Measurements from ENCODE around the gene LSAMP.
A peak's percentile ranks its signal among the peaks of the same experiment; 100 is the strongest.

Gene LSAMP

GRCh38 chr3:115808816-115809215 lies 636.5 kb downstream of the LSAMP start:
- Histone ChIP-seq H2AK5ac (ENCODE audit: low read length, severe bottlenecking) (no peak overlapping the region), H3K23ac (ENCODE audit: low read length in 2 of 2) (no peak overlapping the region), H3K79me1 (replicated peaks; ENCODE audit: low read length, poor library complexity, severe bottlenecking) (no peaks in the 10 kb centered on the region), H3K27me3 (ENCODE audit: control insufficient read depth in 1 of 2, insufficient read depth in 1 of 2, low read length in 2 of 2) (no peaks in the 10 kb centered on the region), H3K9me3 (ENCODE audit: control insufficient read depth, low read length) (no peaks in the 10 kb centered on the region), H3K4me1 (ENCODE audit: control insufficient read depth, insufficient read depth, low read depth, low read length) (no peaks in the 10 kb centered on the region), H2BK12ac (ENCODE audit: low read length in 2 of 2) (no peak overlapping the region), H4K8ac (ENCODE audit: low read length) (no peak overlapping the region), H3K14ac (ENCODE audit: low read length in 2 of 2) (no peak overlapping the region), H3K4ac (ENCODE audit: low read depth in 1 of 2, low read length in 2 of 2) (no peak overlapping the region), H3K36me3 (ENCODE audit: control insufficient read depth in 1 of 2, insufficient read depth in 2 of 2, low read depth in 1 of 2, low read length in 2 of 2) (peaks cover 0 to 7% of the 10 kb centered on the region in 2 experiments), H2BK5ac (ENCODE audit: low read depth, low read length, poor library complexity, severe bottlenecking) (no peak overlapping the region), H2BK120ac (ENCODE audit: low read depth, low read length) (no peak overlapping the region), H3K4me2 (ENCODE audit: low read length, poor library complexity, severe bottlenecking) (no peak overlapping the region), H3K27ac (ENCODE audit: low read length, poor library complexity, severe bottlenecking) (no peak overlapping the region), H4K91ac (ENCODE audit: low read length) (no peak overlapping the region), H3K18ac (ENCODE audit: low read depth in 1 of 2, low read length in 2 of 2) (no peak overlapping the region), H3K9ac (ENCODE audit: low read length) (no peak overlapping the region), H2BK15ac (ENCODE audit: low read depth, poor library complexity, severe bottlenecking) (no peak overlapping the region), H3K4me3 (ENCODE audit: insufficient read depth in 1 of 2, low read depth in 1 of 2, low read length in 2 of 2) (no peak overlapping the region), H2AFZ (ENCODE audit: low read depth, low read length) (no peak overlapping the region)
- DNase-seq: no peak
- no CpG with 5 or more reads among the region's 2 CpGs for WGBS

DNA sequence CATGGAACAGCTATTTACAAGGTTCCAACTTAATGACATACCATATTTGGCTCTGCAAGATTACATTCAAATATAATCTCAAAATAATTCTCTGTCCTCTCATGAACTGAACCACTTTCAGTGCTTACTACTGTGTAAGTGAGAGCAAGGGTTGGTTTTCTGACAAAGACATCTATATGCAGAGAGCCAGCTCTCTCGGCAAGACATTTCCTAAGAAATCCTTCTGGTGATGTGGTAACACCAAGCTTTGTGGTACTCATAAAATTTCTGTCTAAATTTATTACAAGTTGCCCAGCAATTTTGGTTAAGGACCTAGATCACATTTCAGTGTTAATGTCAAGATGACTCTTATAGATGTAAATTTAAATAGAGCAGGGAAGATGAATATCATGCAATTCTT lies 637.0 kb downstream of the LSAMP start:
- Histone ChIP-seq H3K27ac (ENCODE audit: low read length, poor library complexity, severe bottlenecking) (no peak overlapping the region), H3K4me3 (ENCODE audit: insufficient read depth in 1 of 2, low read depth in 1 of 2, low read length in 2 of 2) (no peak overlapping the region), H3K9ac (ENCODE audit: low read length) (no peak overlapping the region), H3K9me3 (ENCODE audit: control insufficient read depth, low read length) (no peaks in the 10 kb centered on the region), H3K4me1 (ENCODE audit: control insufficient read depth, insufficient read depth, low read depth, low read length) (no peaks in the 10 kb centered on the region), H3K14ac (ENCODE audit: low read length in 2 of 2) (no peak overlapping the region), H2BK120ac (ENCODE audit: low read depth, low read length) (no peak overlapping the region), H2BK15ac (ENCODE audit: low read depth, poor library complexity, severe bottlenecking) (no peak overlapping the region), H3K4me2 (ENCODE audit: low read length, poor library complexity, severe bottlenecking) (no peak overlapping the region), H2BK5ac (ENCODE audit: low read depth, low read length, poor library complexity, severe bottlenecking) (no peak overlapping the region), H4K91ac (ENCODE audit: low read length) (no peak overlapping the region), H3K4ac (ENCODE audit: low read depth in 1 of 2, low read length in 2 of 2) (no peak overlapping the region), H3K36me3 (ENCODE audit: control insufficient read depth in 1 of 2, insufficient read depth in 2 of 2, low read depth in 1 of 2, low read length in 2 of 2) (peaks cover 0 to 7% of the 10 kb centered on the region in 2 experiments), H4K8ac (ENCODE audit: low read length) (no peak overlapping the region), H2AK5ac (ENCODE audit: low read length, severe bottlenecking) (no peak overlapping the region), H2AFZ (ENCODE audit: low read depth, low read length) (no peak overlapping the region), H2BK12ac (ENCODE audit: low read length in 2 of 2) (no peak overlapping the region), H3K18ac (ENCODE audit: low read depth in 1 of 2, low read length in 2 of 2) (no peak overlapping the region), H3K79me1 (replicated peaks; ENCODE audit: low read length, poor library complexity, severe bottlenecking) (no peaks in the 10 kb centered on the region), H3K23ac (ENCODE audit: low read length in 2 of 2) (no peak overlapping the region), H3K27me3 (ENCODE audit: control insufficient read depth in 1 of 2, insufficient read depth in 1 of 2, low read length in 2 of 2) (no peaks in the 10 kb centered on the region)
- DNase-seq: no peak
- WGBS: 100% methylated on average over 1 of the region's 1 CpG

DNA sequence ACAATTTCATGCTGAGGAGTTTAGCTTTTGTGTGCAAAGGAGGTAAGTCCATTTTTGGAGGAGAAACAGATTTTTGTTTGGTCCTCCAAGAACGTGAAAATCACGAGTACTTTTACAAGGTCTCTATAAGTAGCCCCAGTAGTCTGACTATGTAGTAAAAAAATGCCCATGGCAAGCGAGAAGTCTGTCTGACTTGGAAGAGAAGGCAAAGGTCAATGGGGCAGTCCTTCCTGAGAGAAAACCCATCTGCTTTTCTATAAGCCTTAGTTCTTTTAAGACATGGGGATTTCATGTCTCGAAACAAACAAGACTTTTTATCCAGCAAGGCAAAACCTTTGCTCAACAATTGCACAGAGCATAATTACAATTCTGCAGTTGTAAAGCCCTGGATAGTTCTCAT lies 638.8 kb downstream of the LSAMP start:
- no peaks in the 10 kb centered on the region for H3K27me3 ChIP-seq (ENCODE audit: control insufficient read depth in 1 of 2, insufficient read depth in 1 of 2, low read length in 2 of 2)
- H3K18ac ChIP-seq (ENCODE audit: low read depth in 1 of 2, low read length in 2 of 2): no peak overlapping the region
- no peak overlapping the region for H4K8ac ChIP-seq (ENCODE audit: low read length)
- H3K36me3 ChIP-seq (ENCODE audit: control insufficient read depth in 1 of 2, insufficient read depth in 2 of 2, low read depth in 1 of 2, low read length in 2 of 2): peaks cover 0 to 7% of the 10 kb centered on the region in 2 experiments
- 52% methylated on average over 4 of the region's 4 CpGs for WGBS
- H3K14ac ChIP-seq (ENCODE audit: low read length in 2 of 2): no peak overlapping the region
- no peak overlapping the region for H3K9ac ChIP-seq (ENCODE audit: low read length)
- no peak overlapping the region for H3K4ac ChIP-seq (ENCODE audit: low read depth in 1 of 2, low read length in 2 of 2)
- H3K9me3 ChIP-seq (ENCODE audit: control insufficient read depth, low read length): no peaks in the 10 kb centered on the region
- H3K79me1 ChIP-seq (replicated peaks; ENCODE audit: low read length, poor library complexity, severe bottlenecking): no peaks in the 10 kb centered on the region
- H4K91ac ChIP-seq (ENCODE audit: low read length): no peak overlapping the region
- no peak overlapping the region for H3K23ac ChIP-seq (ENCODE audit: low read length in 2 of 2)
- peak; percentile 82 for DNase-seq
- no peak overlapping the region for H2AK5ac ChIP-seq (ENCODE audit: low read length, severe bottlenecking)
- no peak overlapping the region for H2BK5ac ChIP-seq (ENCODE audit: low read depth, low read length, poor library complexity, severe bottlenecking)
- H2BK120ac ChIP-seq (ENCODE audit: low read depth, low read length): no peak overlapping the region
- H3K4me3 ChIP-seq (ENCODE audit: insufficient read depth in 1 of 2, low read depth in 1 of 2, low read length in 2 of 2): no peak overlapping the region
- H3K4me1 ChIP-seq (ENCODE audit: control insufficient read depth, insufficient read depth, low read depth, low read length): no peaks in the 10 kb centered on the region
- no peak overlapping the region for H3K4me2 ChIP-seq (ENCODE audit: low read length, poor library complexity, severe bottlenecking)
- no peak overlapping the region for H2AFZ ChIP-seq (ENCODE audit: low read depth, low read length)
- no peak overlapping the region for H2BK12ac ChIP-seq (ENCODE audit: low read length in 2 of 2)
- peak overlapping the region; percentile 51 for H3K27ac ChIP-seq (ENCODE audit: low read length, poor library complexity, severe bottlenecking)
- H2BK15ac ChIP-seq (ENCODE audit: low read depth, poor library complexity, severe bottlenecking): no peak overlapping the region

- Histone ChIP-seq H3K9me3 (ENCODE audit: control insufficient read depth, low read length) (no peaks in the 10 kb centered on the region), H3K27me3 (ENCODE audit: control insufficient read depth in 1 of 2, insufficient read depth in 1 of 2, low read length in 2 of 2) (no peaks in the 10 kb centered on the region), H4K91ac (ENCODE audit: low read length) (no peak overlapping the region), H2BK15ac (ENCODE audit: low read depth, poor library complexity, severe bottlenecking) (no peak overlapping the region), H2BK12ac (ENCODE audit: low read length in 2 of 2) (no peak overlapping the region), H3K79me1 (replicated peaks; ENCODE audit: low read length, poor library complexity, severe bottlenecking) (no peaks in the 10 kb centered on the region), H3K23ac (ENCODE audit: low read length in 2 of 2) (no peak overlapping the region), H2AFZ (ENCODE audit: low read depth, low read length) (no peak overlapping the region), H2AK5ac (ENCODE audit: low read length, severe bottlenecking) (no peak overlapping the region), H3K9ac (ENCODE audit: low read length) (peak overlapping the region; percentile 70), H3K18ac (ENCODE audit: low read depth in 1 of 2, low read length in 2 of 2) (no peak overlapping the region), H3K4me3 (ENCODE audit: insufficient read depth in 1 of 2, low read depth in 1 of 2, low read length in 2 of 2) (no peak overlapping the region), H3K27ac (ENCODE audit: low read length, poor library complexity, severe bottlenecking) (no peak overlapping the region), H3K36me3 (ENCODE audit: control insufficient read depth in 1 of 2, insufficient read depth in 2 of 2, low read depth in 1 of 2, low read length in 2 of 2) (peaks cover 0 to 6% of the 10 kb centered on the region in 2 experiments), H3K4me1 (ENCODE audit: control insufficient read depth, insufficient read depth, low read depth, low read length) (no peaks in the 10 kb centered on the region), H3K4me2 (ENCODE audit: low read length, poor library complexity, severe bottlenecking) (no peak overlapping the region), H2BK5ac (ENCODE audit: low read depth, low read length, poor library complexity, severe bottlenecking) (no peak overlapping the region), H3K14ac (ENCODE audit: low read length in 2 of 2) (no peak overlapping the region), H4K8ac (ENCODE audit: low read length) (no peak overlapping the region), H2BK120ac (ENCODE audit: low read depth, low read length) (no peak overlapping the region), H3K4ac (ENCODE audit: low read depth in 1 of 2, low read length in 2 of 2) (no peak overlapping the region)
- no CpG with 5 or more reads among the region's 4 CpGs for WGBS
- DNase-seq: no peak
Measured at GRCh38 chr3:115805520-115805919, 639.8 kb downstream of the LSAMP start.

Measured in mesenchymal stem cell (in vitro differentiated cells and primary cell).